ENCODE data around the gene PPP1R17. TPM values are rescaled to one million over a fixed set of nuclear protein-coding genes. Genes with fewer than 3 reads are reported as not detected.

The PPP1R17 gene
- total RNA-seq, 1 donor from 2014 or later = 3.9 TPM

GRCh38 chr7:31688372-31688771 is 1.4 kb downstream of the PPP1R17 start:
- Mint-ChIP-seq H3K27me3 (peaks cover 35% of the 10 kb centered on the region), H3K36me3 (no peaks in the 10 kb centered on the region), H3K9me3 (no peaks in the 10 kb centered on the region), H3K27ac (no peak overlapping the region), H3K4me3 (no peak overlapping the region), H3K4me1 (ENCODE audit: unreplicated experiment) (no peaks in the 10 kb centered on the region)
- DNase-seq (ENCODE audit: extremely low spot score, unreplicated experiment) = no peak
- no peak for TF ChIP-seq CTCF (conservative IDR thresholded peaks at IDR 0.05)

GRCh38 chr7:31688996-31689395 is 2.0 kb downstream of the PPP1R17 start:
- no peaks in the 10 kb centered on the region for H3K36me3 Mint-ChIP-seq
- no peak for DNase-seq (ENCODE audit: extremely low spot score, unreplicated experiment)
- TF ChIP-seq CTCF (conservative IDR thresholded peaks at IDR 0.05) = no peak
- no peaks in the 10 kb centered on the region for H3K4me1 Mint-ChIP-seq (ENCODE audit: unreplicated experiment)
- H3K4me3 Mint-ChIP-seq = no peak overlapping the region
- no peaks in the 10 kb centered on the region for H3K9me3 Mint-ChIP-seq
- H3K27ac Mint-ChIP-seq = no peak overlapping the region
- peaks cover 35% of the 10 kb centered on the region for H3K27me3 Mint-ChIP-seq

- no peak for DNase-seq (ENCODE audit: extremely low spot score, unreplicated experiment)
- H3K4me1 Mint-ChIP-seq (ENCODE audit: unreplicated experiment) = no peaks in the 10 kb centered on the region
- no peak for TF ChIP-seq CTCF (conservative IDR thresholded peaks at IDR 0.05)
- H3K27me3 Mint-ChIP-seq = peaks cover 36% of the 10 kb centered on the region
- H3K9me3 Mint-ChIP-seq = no peaks in the 10 kb centered on the region
- no peak overlapping the region for H3K27ac Mint-ChIP-seq
- H3K4me3 Mint-ChIP-seq = no peak overlapping the region
- H3K36me3 Mint-ChIP-seq = no peaks in the 10 kb centered on the region
Measured at GRCh38 chr7:31690935-31691334, 3.9 kb downstream of the PPP1R17 start.

GRCh38 chr7:31692451-31692850 is 5.4 kb downstream of the PPP1R17 start:
- TF ChIP-seq CTCF (conservative IDR thresholded peaks at IDR 0.05) = no peak
- Mint-ChIP-seq H3K27ac (no peak overlapping the region), H3K4me3 (no peak overlapping the region), H3K4me1 (ENCODE audit: unreplicated experiment) (no peaks in the 10 kb centered on the region), H3K9me3 (no peaks in the 10 kb centered on the region), H3K36me3 (no peaks in the 10 kb centered on the region), H3K27me3 (peaks cover 34% of the 10 kb centered on the region)
- no peak for DNase-seq (ENCODE audit: extremely low spot score, unreplicated experiment)

- Mint-ChIP-seq H3K27ac (no peak overlapping the region), H3K9me3 (no peaks in the 10 kb centered on the region), H3K36me3 (no peaks in the 10 kb centered on the region), H3K27me3 (peaks cover 38% of the 10 kb centered on the region), H3K4me3 (no peak overlapping the region), H3K4me1 (ENCODE audit: unreplicated experiment) (no peaks in the 10 kb centered on the region)
- TF ChIP-seq CTCF (conservative IDR thresholded peaks at IDR 0.05) = no peak
- DNase-seq (ENCODE audit: extremely low spot score, unreplicated experiment) = no peak
Measured at GRCh38 chr7:31692871-31693270, 5.9 kb downstream of the PPP1R17 start.
